Neural progenitor cell (in vitro differentiated cells): ENCODE measurements around the gene ALKBH2. TPM values are rescaled to one million over a fixed set of nuclear protein-coding genes. Genes with fewer than 3 reads are reported as not detected.
A peak's percentile ranks its signal among the peaks of the same experiment; 100 is the strongest.

Experiments used
- DNase-seq: peaks from one replicate; pipeline ENCODE4 v3.0.0-alpha.2; 2016; ENCODE audit warnings: low spot score
- H2AFZ ChIP-seq: fragments of 200-600 bp; sonication (generic); replicated peaks from 2 replicates; pipeline ENCODE4 v1.6.1; 2016; ENCODE audit warnings: antibody characterized with exemption
- H3F3A ChIP-seq: fragments of 200-600 bp; sonication (generic); 2 replicates; pipeline ENCODE4 v1.6.1; 2016; ENCODE audit warnings: antibody characterized with exemption, low read depth
- H3K27ac ChIP-seq: fragments of 200-600 bp; sonication (generic); 2 replicates; pipeline ENCODE4 v1.5.1; 2016; ENCODE audit warnings: mild to moderate bottlenecking
- H3K27me3 ChIP-seq: fragments of 200-600 bp; sonication (generic); 2 replicates; pipeline ENCODE4 v1.6.1; 2016; ENCODE audit warnings: mild to moderate bottlenecking, moderate library complexity
- H3K36me3 ChIP-seq: fragments of 200-600 bp; sonication (generic); 2 replicates; pipeline ENCODE4 v1.5.1; 2016
- H3K4me1 ChIP-seq: fragments of 200-600 bp; sonication (generic); 2 replicates; pipeline ENCODE4 v1.6.1; 2016; ENCODE audit warnings: mixed run types
- H3K4me2 ChIP-seq: fragments of 200-600 bp; sonication (generic); 2 replicates; pipeline ENCODE4 v1.6.1; 2016
- H3K4me3 ChIP-seq: fragments of 200-600 bp; sonication (generic); 2 replicates; pipeline ENCODE4 v1.5.1; 2016
- H3K79me2 ChIP-seq: fragments of 200-600 bp; sonication (generic); 2 replicates; pipeline ENCODE4 v1.6.1; 2016; ENCODE audit warnings: low read depth
- H3K9ac ChIP-seq: fragments of 200-600 bp; sonication (generic); 2 replicates; pipeline ENCODE4 v1.6.1; 2016
- H3K9me3 ChIP-seq: fragments of 200-600 bp; sonication (generic); 2 replicates; pipeline ENCODE4 v1.5.1; 2016; ENCODE audit warnings: low read depth
- H4K20me1 ChIP-seq: fragments of 200-600 bp; sonication (generic); 2 replicates; pipeline ENCODE4 v1.6.1; 2016; ENCODE audit warnings: low read depth
- H3K27ac Mint-ChIP-seq: 3 replicates; pipeline ENCODE4 v1.8.0; 2021; ENCODE audit warnings: mixed read lengths
- H3K27me3 Mint-ChIP-seq: 2 replicates; pipeline ENCODE4 v1.8.0; 2022; ENCODE audit warnings: low read depth, mild to moderate bottlenecking, inconsistent platforms, moderate library complexity, mixed read lengths; ENCODE audit not compliant: insufficient read depth
- H3K36me3 Mint-ChIP-seq: 3 replicates; pipeline ENCODE4 v1.8.0; 2021; ENCODE audit warnings: mixed read lengths
- H3K4me1 Mint-ChIP-seq: 3 replicates; pipeline ENCODE4 v1.8.0; 2021; ENCODE audit warnings: mixed read lengths
- H3K4me3 Mint-ChIP-seq: 3 replicates; pipeline ENCODE4 v1.8.0; 2021; ENCODE audit warnings: mild to moderate bottlenecking, moderate library complexity, mixed read lengths
- H3K9me3 Mint-ChIP-seq: 3 replicates; pipeline ENCODE4 v1.8.0; 2020; ENCODE audit warnings: mixed read lengths
- EZH2 ChIP-seq: fragments of 200-600 bp; sonication (generic); IDR thresholded peaks from 2 replicates; pipeline ENCODE4 v1.6.1; 2017; ENCODE audit warnings: antibody characterized with exemption, mild to moderate bottlenecking, moderate library complexity
- EZH2phosphoT487 ChIP-seq: fragments of 200-600 bp; sonication (generic); IDR thresholded peaks from 2 replicates; pipeline ENCODE4 v1.6.1; 2017; ENCODE audit warnings: antibody characterized with exemption
- total RNA-seq: library from RNA; depleted of rRNA; stranded (reverse); fragments of >200 nt; gene quantifications from 2 replicates; pipeline ENCODE4 v1.2.3, GENCODE V29; 2015; ENCODE audit warnings: low replicate concordance
- TF ChIP-seq, protein P1 (sequence below): fragments of 200-600 bp; sonication (generic); IDR thresholded peaks from 2 replicates; pipeline ENCODE4 v1.5.1; 2017; ENCODE audit warnings: antibody characterized with exemption, mild to moderate bottlenecking

ALKBH2 gene
- total RNA-seq, 1 donor from 2014 or later = 18.5 TPM

DNA sequence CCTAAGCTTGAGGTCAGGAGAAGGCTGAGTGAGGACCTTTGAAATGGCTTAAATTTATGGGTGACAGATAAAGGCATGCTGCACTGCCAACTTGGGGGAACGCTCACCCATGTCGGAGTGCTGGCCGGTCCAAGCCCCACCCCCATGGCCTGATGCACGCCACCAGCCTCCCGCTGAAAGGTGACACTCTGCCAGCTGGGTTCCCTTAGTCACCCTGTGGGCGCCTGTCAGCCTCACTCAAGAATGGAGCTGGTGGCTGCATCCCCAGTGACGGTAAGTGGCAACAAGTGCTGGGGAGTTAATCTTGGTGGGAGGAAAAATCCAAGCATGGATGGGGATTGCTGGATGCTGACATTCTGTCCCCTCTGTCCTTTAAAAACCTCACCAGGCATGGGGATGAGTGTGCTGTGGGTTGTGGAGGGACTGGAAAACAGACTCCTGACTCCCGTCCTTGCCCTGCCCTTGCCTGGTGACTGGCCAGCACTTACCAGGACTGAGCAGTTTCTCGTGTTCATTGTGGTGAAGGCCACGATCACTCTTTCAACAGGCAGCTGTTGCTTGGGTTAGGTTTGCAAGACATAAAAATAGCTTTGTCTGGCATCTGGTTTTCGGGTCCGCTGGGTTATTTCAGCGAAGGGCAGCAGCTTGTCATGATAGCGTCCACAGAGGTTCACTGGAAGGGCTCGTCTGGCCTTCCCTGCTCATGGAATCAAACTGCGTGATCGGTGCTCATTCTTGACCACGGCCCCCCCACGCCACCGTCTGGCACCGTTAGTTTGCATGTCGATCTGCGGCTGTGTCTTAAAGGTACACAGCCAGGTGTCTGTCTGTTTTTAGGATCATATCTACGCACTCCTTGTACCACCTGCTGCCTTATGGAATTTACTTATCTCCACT lies 38.1 kb upstream of the ALKBH2 start:
- H3K4me3 ChIP-seq = no peak overlapping the region
- Mint-ChIP-seq H3K27me3 (peaks cover 5% of the 10 kb centered on the region), H3K4me1 (peaks cover 3% of the 10 kb centered on the region), H3K27ac (no peak overlapping the region), H3K9me3 (peaks cover 12% of the 10 kb centered on the region), H3K4me3 (no peak overlapping the region), H3K36me3 (no peaks in the 10 kb centered on the region)
- H3K9ac ChIP-seq = no peak overlapping the region
- no peaks in the 10 kb centered on the region for H4K20me1 ChIP-seq
- H2AFZ ChIP-seq = no peak overlapping the region
- peaks cover 6% of the 10 kb centered on the region for H3K4me1 ChIP-seq
- no peaks in the 10 kb centered on the region for H3K79me2 ChIP-seq
- no peaks in the 10 kb centered on the region for H3K27me3 ChIP-seq
- no peaks in the 10 kb centered on the region for H3K9me3 ChIP-seq
- no peak overlapping the region for H3K4me2 ChIP-seq
- peak; percentile 15 for DNase-seq
- TF ChIP-seq EZH2 = no peak
- TF ChIP-seq, protein P1, sequence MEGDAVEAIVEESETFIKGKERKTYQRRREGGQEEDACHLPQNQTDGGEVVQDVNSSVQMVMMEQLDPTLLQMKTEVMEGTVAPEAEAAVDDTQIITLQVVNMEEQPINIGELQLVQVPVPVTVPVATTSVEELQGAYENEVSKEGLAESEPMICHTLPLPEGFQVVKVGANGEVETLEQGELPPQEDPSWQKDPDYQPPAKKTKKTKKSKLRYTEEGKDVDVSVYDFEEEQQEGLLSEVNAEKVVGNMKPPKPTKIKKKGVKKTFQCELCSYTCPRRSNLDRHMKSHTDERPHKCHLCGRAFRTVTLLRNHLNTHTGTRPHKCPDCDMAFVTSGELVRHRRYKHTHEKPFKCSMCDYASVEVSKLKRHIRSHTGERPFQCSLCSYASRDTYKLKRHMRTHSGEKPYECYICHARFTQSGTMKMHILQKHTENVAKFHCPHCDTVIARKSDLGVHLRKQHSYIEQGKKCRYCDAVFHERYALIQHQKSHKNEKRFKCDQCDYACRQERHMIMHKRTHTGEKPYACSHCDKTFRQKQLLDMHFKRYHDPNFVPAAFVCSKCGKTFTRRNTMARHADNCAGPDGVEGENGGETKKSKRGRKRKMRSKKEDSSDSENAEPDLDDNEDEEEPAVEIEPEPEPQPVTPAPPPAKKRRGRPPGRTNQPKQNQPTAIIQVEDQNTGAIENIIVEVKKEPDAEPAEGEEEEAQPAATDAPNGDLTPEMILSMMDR = no peak
- no peak for TF ChIP-seq EZH2phosphoT487
- H3F3A ChIP-seq = no peaks in the 10 kb centered on the region
- H3K36me3 ChIP-seq = no peaks in the 10 kb centered on the region
- no peak overlapping the region for H3K27ac ChIP-seq

DNA sequence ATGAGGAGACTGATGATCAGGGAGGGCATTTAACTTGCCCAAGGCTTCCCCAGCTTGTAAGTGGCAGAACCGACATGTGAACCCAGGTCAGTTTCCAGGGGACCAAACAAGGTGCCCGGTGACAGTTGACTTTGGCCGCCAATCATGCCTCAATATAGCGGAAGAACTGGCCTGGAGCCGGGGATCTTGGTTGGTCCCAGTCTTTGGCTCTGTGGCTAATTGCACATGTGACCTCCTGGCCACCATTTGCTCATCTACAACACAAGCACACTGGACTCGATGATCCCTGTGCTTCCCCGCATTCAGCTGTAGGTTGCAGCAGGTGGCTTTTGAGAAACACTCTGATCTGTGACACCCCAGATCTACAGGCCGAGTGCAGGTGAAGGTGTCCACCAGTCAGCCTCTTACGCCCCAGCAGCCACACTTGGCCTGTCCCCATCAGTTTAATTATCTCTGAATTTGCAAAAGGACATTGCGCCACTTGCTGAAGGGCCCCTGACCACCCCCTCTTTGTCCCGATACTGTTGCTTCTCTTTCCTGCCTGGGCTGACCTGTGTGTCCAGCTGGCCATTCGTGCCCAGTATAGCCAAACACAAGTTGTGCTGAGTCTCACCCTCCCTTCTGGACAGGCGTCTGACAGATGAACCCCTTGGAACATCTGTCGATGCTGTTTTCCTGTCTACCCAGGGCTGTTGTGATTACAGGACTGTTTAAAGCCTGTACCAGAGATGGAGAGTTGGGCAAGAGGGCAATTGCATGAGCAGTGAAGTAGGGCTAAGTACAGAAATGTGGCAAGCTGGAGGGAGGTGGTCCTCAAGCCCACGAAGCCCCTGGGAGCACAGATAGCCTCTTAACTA lies 37.3 kb upstream of the ALKBH2 start:
- Mint-ChIP-seq H3K27me3 (peaks cover 5% of the 10 kb centered on the region), H3K4me3 (no peak overlapping the region), H3K4me1 (peaks cover 3% of the 10 kb centered on the region), H3K27ac (peak overlapping the region; percentile 10), H3K36me3 (no peaks in the 10 kb centered on the region), H3K9me3 (peaks cover 5% of the 10 kb centered on the region)
- H3K36me3 ChIP-seq = no peaks in the 10 kb centered on the region
- TF ChIP-seq EZH2phosphoT487 = no peak
- TF ChIP-seq EZH2 = no peak
- TF ChIP-seq, protein P1 = no peak
- no peaks in the 10 kb centered on the region for H3K27me3 ChIP-seq
- no peaks in the 10 kb centered on the region for H3F3A ChIP-seq
- no peak for DNase-seq
- H3K27ac ChIP-seq = no peak overlapping the region
- no peak overlapping the region for H2AFZ ChIP-seq
- H3K9me3 ChIP-seq = no peaks in the 10 kb centered on the region
- H3K4me2 ChIP-seq = no peak overlapping the region
- H3K4me3 ChIP-seq = no peak overlapping the region
- no peaks in the 10 kb centered on the region for H4K20me1 ChIP-seq
- H3K4me1 ChIP-seq = peaks cover 6% of the 10 kb centered on the region
- no peaks in the 10 kb centered on the region for H3K79me2 ChIP-seq
- H3K9ac ChIP-seq = no peak overlapping the region

DNA sequence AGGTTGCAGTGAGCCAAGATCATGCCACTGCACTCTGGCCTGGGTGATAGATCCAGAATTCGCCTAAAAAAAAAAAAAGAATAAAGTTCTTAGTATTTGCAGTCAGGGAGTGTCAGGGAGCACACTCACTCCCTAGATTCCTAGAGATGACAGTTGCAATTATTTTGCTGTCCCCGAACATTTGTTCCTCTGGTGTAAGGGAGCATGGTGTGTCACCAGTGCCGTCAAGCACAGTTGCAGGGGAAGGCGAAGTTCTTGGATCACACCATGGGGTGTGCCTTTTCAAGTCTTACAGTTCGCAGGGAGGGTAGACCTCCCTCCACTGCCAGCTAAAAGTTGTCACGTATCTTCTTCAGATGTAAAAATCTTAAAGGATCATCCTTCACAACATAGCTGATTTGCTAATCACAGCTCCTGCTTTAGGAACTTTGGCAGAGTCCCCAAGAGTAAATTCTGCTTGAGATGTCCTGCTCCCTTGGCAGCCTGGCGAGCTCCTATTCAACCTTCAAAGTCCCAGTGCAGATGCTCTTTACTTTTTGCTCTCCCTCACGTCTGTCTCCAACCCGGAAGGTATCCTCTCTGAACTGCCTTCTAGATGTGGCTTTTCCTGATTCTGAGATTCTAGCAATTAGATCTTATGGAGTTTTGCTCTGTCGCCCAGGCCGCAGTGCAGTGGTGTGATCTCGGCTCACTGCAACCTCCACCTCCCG lies 34.4 kb upstream of the ALKBH2 start:
- H3K36me3 Mint-ChIP-seq = no peaks in the 10 kb centered on the region
- Histone ChIP-seq H3K9ac (no peak overlapping the region), H3K4me3 (no peak overlapping the region), H3K79me2 (no peaks in the 10 kb centered on the region), H2AFZ (no peak overlapping the region), H3K4me1 (peaks cover 6% of the 10 kb centered on the region), H3F3A (no peaks in the 10 kb centered on the region), H3K27me3 (no peaks in the 10 kb centered on the region), H3K36me3 (no peaks in the 10 kb centered on the region), H3K4me2 (no peak overlapping the region), H3K27ac (no peak overlapping the region), H4K20me1 (no peaks in the 10 kb centered on the region), H3K9me3 (no peaks in the 10 kb centered on the region)
- H3K27me3 Mint-ChIP-seq = peaks cover 2% of the 10 kb centered on the region
- peaks cover 3% of the 10 kb centered on the region for H3K4me1 Mint-ChIP-seq
- no peak overlapping the region for H3K27ac Mint-ChIP-seq
- H3K9me3 Mint-ChIP-seq = no peaks in the 10 kb centered on the region
- TF ChIP-seq EZH2 = no peak
- TF ChIP-seq, protein P1 = no peak
- no peak for TF ChIP-seq EZH2phosphoT487
- no peak for DNase-seq
- no peak overlapping the region for H3K4me3 Mint-ChIP-seq
